GM12864 (cell line): ENCODE results near the gene NADSYN1.
"Not testable (repeated sequence)": the region's sequence is repeated elsewhere in the genome, so short reads cannot be mapped to it uniquely, and the experiment has no call there.

ENCODE experiments used
- DNase-seq: peaks from one replicate; pipeline ENCODE4 v3.0.0-alpha.2; 2011; ENCODE audit warnings: low read depth
- H3K4me3 ChIP-seq: 2 replicates; pipeline ENCODE4 v1.5.1; 2011; ENCODE audit warnings: mild to moderate bottlenecking, low read depth, low read length, control low read depth
- TF ChIP-seq, protein P1 (sequence below): IDR thresholded peaks from 2 replicates; pipeline ENCODE4 v1.5.1; 2011; ENCODE audit warnings: low read depth, mild to moderate bottlenecking, moderate library complexity, low read length, control low read depth, inconsistent platforms; ENCODE audit errors: missing control alignments

The NADSYN1 gene

DNA sequence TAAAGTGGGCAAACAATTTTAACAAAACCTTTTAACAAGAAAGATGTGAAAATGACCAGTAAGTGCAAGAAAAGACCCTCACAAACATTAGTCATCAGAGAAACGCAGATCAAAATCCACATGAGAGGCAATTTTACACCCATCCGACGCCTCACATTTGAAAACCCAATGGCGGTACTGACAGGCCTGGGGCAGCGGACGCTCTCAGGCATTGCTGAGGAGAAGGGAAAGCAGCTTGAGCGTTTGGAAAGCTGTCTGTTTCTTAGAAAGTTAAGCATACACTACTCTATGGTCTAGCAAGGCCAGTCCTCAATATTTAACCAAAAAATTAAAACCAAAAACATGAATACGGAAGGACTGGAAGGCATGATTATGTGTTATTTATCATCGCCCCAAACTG, 82.8 kb downstream of the NADSYN1 start:
- H3K4me3 ChIP-seq, result no peak overlapping the region
- TF ChIP-seq, protein P1, sequence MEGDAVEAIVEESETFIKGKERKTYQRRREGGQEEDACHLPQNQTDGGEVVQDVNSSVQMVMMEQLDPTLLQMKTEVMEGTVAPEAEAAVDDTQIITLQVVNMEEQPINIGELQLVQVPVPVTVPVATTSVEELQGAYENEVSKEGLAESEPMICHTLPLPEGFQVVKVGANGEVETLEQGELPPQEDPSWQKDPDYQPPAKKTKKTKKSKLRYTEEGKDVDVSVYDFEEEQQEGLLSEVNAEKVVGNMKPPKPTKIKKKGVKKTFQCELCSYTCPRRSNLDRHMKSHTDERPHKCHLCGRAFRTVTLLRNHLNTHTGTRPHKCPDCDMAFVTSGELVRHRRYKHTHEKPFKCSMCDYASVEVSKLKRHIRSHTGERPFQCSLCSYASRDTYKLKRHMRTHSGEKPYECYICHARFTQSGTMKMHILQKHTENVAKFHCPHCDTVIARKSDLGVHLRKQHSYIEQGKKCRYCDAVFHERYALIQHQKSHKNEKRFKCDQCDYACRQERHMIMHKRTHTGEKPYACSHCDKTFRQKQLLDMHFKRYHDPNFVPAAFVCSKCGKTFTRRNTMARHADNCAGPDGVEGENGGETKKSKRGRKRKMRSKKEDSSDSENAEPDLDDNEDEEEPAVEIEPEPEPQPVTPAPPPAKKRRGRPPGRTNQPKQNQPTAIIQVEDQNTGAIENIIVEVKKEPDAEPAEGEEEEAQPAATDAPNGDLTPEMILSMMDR, result no peak

DNA sequence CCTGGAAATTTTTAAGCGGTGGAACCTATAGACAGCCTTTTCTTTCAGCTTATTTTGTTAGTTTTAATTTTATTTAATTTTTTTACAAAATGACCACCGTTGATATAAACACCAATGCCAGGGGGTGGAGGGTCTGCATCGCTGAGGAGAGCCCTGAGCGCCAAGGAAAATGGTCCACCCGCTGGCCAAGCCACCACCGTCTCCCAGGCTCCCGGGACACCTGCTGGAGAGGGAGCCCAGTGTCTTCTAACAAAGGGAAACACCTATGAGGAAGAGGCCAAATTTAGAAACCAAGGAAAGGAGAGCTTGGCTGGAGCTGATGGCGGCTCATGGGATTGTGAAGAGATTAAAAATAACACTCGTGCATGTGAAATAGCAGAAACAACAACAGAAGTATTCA, 84.5 kb downstream of the NADSYN1 start:
- DNase-seq, result no peak
- TF ChIP-seq, protein P1, result no peak
- no peak overlapping the region for H3K4me3 ChIP-seq

More for the DNA sequence above, 82.8 kb downstream of the NADSYN1 start:
- DNase-seq, result no peak

DNA sequence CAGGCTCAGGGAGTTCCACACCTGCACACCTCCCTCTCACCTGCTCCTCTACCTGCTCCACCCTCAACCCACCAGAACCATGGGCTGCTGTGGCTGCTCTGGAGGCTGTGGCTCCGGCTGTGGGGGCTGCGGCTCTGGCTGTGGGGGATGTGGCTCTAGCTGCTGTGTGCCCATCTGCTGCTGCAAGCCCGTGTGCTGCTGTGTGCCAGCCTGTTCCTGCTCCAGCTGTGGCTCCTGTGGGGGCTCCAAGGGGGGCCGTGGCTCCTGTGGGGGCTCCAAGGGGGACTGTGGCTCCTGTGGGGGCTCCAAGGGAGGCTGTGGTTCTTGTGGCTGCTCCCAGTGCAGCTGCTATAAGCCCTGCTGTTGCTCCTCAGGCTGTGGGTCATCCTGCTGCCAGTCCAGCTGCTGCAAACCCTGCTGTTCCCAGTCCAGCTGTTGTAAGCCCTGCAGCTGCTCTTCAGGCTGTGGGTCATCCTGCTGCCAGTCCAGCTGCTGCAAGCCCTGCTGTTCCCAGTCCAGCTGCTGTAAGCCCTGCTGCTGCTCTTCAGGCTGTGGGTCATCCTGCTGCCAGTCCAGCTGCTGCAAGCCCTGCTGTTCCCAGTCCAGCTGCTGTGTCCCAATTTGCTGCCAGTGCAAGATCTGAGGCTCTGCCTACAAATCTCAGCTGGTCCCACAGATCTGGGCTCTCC, 85.1 kb downstream of the NADSYN1 start, which contains the start of gene KRTAP5-8:
Gene KRTAP5-8, plus strand, starts transcription at position 49 of the 689 bp plus-strand sequence. Its CDS starts 31 bp downstream, at position 80.
- not testable (repeated sequence) for DNase-seq, H3K4me3 ChIP-seq

DNA sequence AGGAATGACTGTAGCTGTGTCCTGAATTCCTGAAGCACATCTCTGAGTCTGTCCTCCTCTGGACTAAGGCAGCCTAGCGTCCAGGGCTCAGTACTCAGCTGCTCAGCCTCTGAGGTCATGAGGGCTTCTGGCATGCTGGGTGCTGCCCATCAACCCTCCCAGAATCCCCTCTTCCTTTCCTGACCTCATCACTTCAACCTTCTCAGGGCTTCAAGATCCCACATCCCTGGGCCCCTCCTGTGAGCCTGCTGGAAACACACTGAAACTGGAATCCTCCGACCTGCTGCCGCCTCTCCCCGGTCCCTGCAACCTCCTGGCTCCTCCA, 85.6 kb downstream of the NADSYN1 start:
- H3K4me3 ChIP-seq, result no peak overlapping the region
- TF ChIP-seq, protein P1, result no peak
- no peak for DNase-seq

DNA sequence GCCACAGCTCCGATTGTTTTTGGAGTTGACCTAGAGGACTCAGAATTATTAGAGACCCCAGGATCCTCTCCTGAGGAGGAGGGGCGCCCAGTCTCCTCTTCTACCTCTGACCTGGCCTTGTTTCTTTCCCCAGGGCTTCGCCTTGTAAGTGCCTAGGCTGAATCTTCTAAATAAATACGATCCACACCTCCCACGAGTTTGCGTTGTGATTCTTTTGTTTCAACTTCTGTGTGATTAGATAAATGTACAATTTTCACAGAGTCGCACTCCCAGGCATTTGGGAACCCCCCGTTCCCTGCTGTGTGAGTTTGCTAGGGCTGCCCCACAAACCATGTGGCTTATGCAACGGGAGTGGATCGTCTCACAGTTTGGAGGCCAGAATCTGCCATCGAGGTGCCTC, 86.0 kb downstream of the NADSYN1 start:
- no peak for DNase-seq
- TF ChIP-seq, protein P1, result no peak
- H3K4me3 ChIP-seq, result no peak overlapping the region

DNA sequence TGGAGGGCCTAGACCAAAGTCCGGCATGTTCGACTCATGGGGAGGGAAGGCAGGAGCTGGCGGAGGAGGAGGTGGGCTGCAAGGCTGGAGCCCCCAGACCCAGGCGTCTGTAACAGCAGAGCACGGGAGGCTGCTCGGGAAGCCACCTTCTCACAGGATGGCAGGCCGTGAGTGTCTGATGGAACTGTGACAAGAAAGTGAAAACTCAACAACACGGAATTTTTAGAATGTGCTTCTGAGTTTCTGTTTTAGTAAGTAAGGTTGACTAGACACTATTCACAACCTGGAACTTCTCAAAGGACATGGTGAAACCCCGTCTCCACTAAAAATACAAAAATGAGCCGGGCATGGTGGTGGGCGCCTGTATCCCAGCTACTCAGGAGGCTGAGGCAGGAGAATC, 87.0 kb downstream of the NADSYN1 start:
- not testable (repeated sequence) for H3K4me3 ChIP-seq
- DNase-seq, result peak; percentile 54

DNA sequence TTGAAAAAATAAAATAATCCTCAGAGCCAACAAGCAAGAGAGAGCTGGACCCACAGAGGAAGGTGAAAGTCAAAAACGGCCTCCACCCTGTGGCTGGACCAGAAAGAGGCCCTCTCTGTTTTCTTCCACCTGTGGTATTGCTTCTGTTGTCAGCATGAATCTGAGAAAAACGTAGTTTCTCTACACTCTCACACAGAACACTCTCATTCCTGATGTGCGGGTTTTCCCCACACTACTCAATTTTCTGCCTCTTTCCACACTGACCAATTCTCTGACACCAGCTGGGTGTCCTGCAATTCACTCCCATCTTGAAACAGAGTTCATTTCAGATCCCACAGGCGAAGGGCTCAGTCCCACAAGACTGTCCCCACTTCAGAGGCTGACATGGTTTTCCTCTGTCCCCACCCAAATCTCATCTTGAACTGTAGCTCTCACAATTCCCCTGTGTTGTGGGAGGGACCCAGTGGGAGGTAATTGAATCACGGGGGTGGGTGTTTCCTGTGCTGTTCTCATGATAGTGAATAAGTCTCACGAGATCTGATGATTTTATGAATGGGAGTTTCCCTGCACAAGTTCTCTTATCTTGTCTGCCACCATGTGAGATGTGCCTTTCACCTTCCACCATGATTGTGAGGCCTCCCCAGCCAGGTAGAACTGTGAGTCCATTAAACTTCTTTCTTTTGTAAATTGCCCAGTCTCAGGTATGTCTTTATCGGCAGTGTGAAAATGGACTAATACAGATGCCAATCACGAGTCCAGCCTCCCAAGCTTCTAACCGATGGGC, 87.7 kb downstream of the NADSYN1 start:
- peak; percentile 62 for DNase-seq
- not testable (repeated sequence) for H3K4me3 ChIP-seq

DNA sequence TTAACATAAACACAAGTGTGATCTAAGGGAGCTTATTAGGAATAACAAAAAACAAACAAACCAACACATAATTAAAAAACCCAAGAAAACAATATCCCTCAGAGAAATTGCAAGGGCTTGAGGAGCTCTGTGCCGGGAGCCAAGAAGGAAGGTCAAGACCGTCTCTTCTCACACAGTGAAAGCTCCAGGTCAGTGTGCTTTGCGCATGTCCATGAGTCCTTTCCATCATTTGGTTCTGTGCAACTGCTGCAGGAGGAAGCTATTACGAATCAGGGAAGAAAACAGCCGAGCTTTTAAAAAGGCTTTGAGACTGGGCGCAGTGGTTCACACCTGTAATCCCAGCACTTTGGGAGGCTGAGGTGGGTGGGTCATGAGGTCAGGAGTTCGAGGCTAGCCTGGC, 89.4 kb downstream of the NADSYN1 start:
- DNase-seq, result no peak
- no peak overlapping the region for H3K4me3 ChIP-seq
- TF ChIP-seq, protein P1, result no peak
